ENCODE data around the gene RAC2.

RAC2 gene

DNA sequence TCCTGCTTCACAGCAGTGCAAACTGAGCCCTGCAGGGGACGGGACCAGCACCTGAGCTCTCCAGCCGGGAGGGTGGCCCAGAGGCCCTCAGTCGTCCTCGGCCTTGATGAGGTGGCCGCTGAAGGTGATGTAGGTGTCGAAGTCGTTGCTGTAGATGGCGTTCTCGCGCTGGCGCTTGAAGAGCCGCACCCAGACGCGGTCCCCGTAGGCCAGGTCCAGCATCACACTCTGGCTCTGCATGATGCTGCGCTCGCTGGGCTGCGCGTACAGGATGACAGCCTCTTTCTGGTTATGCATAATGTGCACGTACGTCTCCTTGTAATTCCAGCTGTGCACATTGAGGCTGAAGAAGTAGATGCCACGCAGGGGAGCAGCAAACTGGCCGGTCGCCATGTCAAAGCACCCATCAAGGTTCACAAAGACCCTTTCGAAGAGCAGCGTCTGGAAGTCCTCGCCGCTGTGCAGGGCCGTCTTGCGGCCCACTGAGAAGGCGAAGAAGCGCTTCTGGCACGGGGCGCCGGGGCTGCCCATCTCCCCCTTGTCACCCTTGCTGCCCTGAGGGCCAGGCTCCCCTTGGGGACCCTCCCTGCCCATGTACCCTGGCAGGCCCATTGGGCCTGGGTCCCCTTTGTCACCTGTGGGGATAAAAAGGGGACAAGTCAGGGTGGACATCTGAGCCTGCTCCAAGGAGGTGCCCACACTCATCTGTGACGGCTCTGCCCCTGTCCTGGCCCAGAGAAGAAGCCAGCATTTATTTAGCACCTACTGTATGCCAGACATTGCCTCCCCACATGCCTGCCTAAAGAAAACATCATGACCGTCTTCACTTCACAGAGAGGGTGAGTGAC lies 61.7 kb downstream of the RAC2 start:
- DNase-seq (ENCODE audit: extremely low spot score, insufficient read length, low read depth) = no peak
- FAIRE-seq = no peak

DNA sequence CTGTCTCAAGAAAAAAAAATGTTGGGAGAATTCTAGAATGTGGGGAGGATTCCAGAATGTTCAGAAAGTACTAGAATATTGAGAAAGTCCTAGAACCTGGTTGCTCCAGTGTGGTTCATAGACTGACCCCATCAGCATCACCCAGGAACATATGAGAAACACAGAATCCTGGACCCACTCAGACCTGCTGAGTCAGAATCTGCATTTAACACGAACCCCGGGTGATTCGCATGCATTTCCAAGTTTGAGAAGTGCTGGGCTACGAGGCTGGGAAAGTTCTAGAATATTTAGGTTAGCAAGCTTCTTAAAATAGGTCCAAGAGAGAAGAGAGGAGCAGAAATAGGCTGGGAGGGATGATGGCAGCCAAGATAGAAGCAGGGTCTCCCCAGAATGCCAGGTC lies 62.4 kb downstream of the RAC2 start:
- FAIRE-seq = no peak

DNA sequence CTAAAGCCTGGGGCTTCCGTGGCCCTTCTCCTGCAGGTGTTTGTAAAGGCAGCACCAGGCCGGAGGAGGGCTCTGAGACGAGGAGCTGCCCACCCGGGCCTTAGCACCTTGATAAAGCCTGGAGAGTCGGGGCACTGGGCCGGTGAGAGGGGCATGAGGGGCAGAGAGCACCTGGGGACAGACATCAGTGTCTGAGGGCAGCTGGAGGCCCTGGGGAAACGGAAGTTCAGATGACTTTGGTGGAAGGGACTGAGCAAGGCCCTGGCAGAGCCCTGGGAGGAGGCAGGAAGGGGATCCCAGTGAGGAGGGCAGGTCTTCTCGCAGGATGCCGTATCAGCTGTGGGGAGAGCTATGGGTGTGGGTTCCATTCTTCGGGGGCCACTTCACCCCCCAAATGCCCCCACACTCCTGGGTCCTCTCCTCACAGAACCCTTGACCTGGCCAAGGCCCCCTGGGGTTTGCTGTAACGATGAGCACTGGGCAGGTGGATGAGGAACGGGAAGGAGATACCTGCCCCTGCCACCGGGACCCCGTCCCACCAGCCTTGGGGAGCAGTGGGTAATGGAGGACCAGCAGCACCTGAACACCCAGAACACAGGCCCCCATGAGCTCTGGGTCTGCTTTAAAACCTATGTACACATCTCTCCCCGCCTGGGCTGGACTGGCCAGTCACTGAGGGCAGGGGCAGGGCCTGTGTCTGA lies 63.4 kb downstream of the RAC2 start:
- no peak for DNase-seq (ENCODE audit: extremely low spot score, insufficient read length, low read depth)
- no peak for FAIRE-seq

More for the DNA sequence above, 62.4 kb downstream of the RAC2 start:
- DNase-seq (ENCODE audit: extremely low spot score, insufficient read length, low read depth) = no peak

DNA sequence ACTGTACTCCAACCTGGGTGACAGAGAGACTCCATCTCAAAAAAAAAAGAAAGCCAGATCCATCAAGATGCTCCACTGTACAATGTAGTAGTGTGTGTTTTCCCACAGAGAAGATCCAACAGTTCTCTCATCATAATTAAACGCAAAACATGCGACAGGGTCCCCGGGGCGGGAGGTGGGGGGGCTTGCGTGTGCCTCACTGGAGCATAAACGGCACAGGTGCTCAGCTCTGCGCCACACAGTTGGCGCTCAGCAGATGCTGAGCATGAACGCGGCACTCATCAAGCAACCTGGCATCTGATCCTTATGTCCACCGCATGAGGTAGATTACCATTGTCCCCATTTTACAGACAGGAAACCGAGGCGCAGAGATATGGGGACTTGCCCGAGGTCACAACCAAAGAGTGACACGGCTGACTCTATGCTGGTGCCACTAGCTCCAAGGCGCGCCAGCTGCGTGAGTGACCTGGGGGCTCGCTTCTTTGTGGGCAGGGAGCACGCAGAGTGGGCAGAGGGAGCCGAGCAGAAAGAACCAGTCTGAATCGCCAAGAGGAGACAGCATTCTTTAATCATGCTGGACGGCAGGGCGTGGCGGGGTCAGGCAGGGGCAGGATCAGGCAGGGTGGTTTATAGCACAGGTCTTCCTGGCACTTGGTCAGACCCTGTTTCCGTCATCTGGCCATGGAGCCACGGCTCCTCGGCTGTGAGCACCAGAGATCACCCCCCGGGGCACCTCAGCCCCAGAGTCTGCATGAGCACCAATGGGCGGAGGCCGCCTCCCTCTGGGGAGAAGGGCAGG lies 64.2 kb downstream of the RAC2 start:
- DNase-seq (ENCODE audit: extremely low spot score, insufficient read length, low read depth) = no peak
- no peak for FAIRE-seq

DNA sequence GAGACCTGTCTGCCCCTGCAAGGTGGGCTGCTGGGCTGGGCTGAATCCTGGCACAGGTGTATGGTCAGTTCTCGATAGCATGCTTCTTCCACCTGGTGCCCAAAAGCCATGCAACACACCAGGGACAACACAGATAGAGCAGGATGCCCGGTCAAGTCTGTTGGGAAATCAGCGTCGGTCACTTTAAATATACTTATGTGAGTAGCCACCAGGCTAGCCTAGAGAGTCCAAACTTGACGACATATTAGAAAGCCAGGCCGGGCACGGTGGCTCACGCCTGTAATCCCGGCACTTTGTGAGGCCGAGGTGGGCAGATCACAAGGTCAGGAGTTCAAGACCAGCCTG lies 65.0 kb downstream of the RAC2 start:
- DNase-seq (ENCODE audit: extremely low spot score, insufficient read length, low read depth) (no peak), FAIRE-seq (no peak)

DNA sequence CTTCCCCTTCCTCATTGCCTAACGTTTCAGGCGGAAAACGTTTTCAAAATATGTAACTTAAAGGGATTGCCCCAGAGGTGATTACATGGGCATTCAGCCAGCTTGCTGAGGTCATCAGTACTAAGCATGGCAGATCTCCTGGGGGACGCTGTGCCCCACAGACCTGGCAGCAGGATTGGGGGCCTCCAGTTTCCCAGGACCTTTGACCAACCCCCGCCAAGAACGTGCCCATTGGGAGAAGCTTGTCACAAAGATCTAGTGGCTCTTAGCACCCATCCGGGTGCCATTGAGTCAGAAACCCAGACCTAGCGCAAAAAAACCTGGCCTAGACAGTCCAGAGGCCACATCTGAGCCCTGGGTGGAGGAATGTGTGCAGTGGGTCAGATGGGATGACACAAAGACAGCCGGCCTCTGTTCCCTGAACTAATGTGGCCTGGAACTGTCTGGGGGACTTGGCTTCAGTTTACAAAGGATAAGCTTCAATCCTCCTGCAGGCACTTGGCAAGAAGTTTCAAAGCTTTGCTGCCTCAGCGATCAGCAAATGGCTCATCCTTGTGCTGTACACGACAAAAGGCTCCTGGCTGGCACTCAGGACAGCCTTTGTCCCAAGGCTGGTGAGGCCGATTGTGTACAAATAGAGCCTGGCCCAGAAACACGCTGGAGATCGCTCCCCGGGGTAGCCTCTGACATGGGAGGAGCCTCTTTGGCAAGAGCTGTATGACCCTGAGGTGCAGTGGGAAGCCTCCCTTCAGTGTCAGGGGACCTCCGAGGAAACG lies 65.5 kb downstream of the RAC2 start:
- FAIRE-seq (no peak), DNase-seq (ENCODE audit: extremely low spot score, insufficient read length, low read depth) (no peak)

DNA sequence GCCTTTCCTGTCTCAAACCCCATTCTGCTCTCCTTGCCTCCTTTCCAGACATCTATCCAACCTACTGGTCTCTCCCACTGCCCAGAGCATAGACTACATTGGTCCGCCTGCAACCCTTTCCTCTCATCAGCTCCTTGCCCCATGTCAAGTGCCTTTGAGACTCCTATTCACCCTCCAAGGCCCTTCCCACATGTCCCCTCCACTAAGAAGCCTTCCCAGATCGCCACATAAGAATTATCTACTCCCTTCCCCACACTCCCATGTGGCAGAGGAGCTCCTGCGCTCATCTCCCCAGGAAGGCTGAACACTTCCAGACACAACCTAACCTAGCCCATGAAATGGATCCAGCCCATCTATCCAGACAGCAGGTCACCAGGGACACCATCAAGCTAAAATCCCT lies 66.3 kb downstream of the RAC2 start:
- DNase-seq (ENCODE audit: extremely low spot score, insufficient read length, low read depth) (no peak), FAIRE-seq (no peak)

DNA sequence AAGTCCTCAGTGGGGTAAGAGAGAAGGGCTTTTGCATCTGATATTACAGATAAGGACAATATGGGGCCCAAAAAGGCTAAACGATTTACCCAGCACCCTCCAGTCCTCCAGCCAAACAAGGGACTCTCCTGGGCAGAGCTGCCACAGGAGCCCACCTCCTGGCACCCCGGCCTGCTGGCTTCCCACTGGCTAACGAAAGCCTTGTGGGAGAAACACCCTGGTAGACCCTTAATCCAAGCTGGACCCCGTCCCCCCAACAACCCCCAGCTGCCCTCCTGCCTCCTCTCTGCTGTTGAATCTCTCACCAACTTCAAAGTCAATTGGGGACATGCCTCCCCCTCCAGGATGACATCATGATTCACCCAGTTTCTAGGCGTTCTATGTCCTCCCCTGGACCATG lies 66.8 kb downstream of the RAC2 start:
- DNase-seq (ENCODE audit: extremely low spot score, insufficient read length, low read depth) (no peak), FAIRE-seq (no peak)

DNA sequence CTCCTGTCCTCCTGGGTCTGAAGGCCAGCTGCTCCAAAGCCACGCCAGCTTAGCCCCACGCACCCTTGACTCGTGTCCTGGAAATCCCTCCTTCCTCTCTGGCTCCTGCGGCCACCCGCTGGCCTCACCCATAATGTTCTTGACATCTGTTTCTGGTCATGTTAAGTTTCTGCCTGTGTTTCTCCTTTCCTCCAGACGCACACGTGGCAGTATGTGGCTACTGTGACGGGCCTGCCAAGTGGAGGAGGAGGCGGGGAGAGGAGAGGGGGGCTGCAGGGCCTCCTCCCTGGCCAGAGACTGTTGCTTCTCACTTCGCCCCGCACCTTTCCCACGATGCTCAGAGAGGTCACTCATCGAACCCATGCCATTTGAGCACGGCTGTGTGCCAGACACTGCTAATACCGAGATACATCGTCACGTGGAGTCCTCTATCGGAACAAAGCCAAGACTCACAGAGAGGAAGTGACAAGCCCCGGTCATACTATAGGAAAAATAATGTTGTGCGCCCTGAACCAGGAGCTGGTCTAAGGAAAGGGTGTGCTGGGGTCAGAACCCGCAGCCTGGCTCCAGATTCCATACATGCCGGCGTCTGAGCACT lies 67.5 kb downstream of the RAC2 start:
- FAIRE-seq (no peak), DNase-seq (ENCODE audit: extremely low spot score, insufficient read length, low read depth) (no peak)

DNA sequence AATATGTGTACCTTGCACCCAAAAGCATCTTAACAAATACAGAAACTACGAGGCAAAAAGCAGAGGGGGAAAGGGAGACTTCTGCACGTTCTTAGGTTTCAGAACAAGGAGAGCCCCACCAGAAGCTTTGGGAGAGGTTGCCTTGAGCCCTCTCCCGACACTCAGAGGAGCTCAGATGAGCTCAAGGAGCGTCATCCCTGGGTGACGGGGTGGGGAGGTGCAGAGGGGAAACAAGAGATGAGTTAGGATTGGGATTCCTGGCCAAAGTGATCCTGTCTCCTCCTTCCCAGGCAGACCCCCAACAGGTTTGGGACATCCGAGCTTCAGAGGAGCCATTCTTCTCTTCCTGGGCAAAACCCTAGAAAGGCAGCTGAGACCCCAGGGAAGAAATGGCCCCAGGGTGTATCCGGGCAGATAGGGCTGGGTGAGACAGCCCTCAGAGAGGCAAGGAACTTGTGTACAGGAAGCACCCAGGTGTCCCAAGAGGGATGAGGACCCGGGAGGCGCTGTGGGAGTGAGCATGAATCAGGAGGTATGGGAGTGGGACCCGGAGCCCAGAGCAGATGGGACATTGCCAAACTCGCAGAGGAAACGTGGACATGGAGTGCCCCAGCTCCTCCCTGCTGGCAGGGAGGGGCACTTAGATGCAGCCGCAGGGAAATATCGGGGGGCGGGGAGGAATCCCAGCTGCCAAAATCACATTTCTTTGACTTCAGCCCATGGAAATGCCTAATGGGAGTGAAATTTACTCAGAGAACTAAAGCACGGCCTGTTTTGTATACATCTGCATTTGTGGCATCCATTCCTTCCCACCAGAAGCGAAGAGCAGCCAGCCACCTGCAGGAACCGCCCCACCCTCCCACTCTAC lies 68.4 kb downstream of the RAC2 start:
- FAIRE-seq = no peak
- DNase-seq (ENCODE audit: extremely low spot score, insufficient read length, low read depth) = no peak
